Chondrocyte (in vitro differentiated cells): Measurements from ENCODE around the gene EIF6. TPM values are rescaled to one million over a fixed set of nuclear protein-coding genes. Genes with fewer than 3 reads are reported as not detected.

Experiments
- DNase-seq: peaks from one replicate; pipeline ENCODE4 v3.0.0; 2021; ENCODE audit warnings: mixed read lengths, low spot score
- H3K27ac Mint-ChIP-seq: one replicate; pipeline ENCODE4 v1.8.0; 2021; ENCODE audit warnings: mild to moderate bottlenecking, moderate library complexity, mixed read lengths; ENCODE audit not compliant: unreplicated experiment
- H3K27me3 Mint-ChIP-seq: 2 replicates; pipeline ENCODE4 v1.8.0; 2021; ENCODE audit warnings: low read depth, mixed read lengths
- H3K36me3 Mint-ChIP-seq: 2 replicates; pipeline ENCODE4 v1.8.0; 2021; ENCODE audit warnings: low read depth, mixed read lengths
- H3K4me1 Mint-ChIP-seq: 2 replicates; pipeline ENCODE4 v1.8.0; 2021; ENCODE audit warnings: low read depth, mild to moderate bottlenecking, mixed read lengths
- H3K4me3 Mint-ChIP-seq: one replicate; pipeline ENCODE4 v1.8.0; 2021; ENCODE audit warnings: mild to moderate bottlenecking, moderate library complexity, mixed read lengths; ENCODE audit not compliant: unreplicated experiment
- H3K9me3 Mint-ChIP-seq: 2 replicates; pipeline ENCODE4 v1.8.0; 2021; ENCODE audit warnings: low read depth, mixed read lengths
- total RNA-seq: library from RNA; stranded (reverse); gene quantifications from 3 replicates; pipeline ENCODE4 v1.2.1, GENCODE V29; 2021
- TF ChIP-seq, protein P1 (sequence below): fragments of 200-600 bp; sonication (generic); IDR thresholded peaks from 2 replicates; pipeline ENCODE4 v1.5.0; 2021; ENCODE audit warnings: antibody characterized with exemption, mild to moderate bottlenecking, moderate library complexity

EIF6 gene
- total RNA-seq, 1 donor from 2014 or later, result 125 TPM

DNA sequence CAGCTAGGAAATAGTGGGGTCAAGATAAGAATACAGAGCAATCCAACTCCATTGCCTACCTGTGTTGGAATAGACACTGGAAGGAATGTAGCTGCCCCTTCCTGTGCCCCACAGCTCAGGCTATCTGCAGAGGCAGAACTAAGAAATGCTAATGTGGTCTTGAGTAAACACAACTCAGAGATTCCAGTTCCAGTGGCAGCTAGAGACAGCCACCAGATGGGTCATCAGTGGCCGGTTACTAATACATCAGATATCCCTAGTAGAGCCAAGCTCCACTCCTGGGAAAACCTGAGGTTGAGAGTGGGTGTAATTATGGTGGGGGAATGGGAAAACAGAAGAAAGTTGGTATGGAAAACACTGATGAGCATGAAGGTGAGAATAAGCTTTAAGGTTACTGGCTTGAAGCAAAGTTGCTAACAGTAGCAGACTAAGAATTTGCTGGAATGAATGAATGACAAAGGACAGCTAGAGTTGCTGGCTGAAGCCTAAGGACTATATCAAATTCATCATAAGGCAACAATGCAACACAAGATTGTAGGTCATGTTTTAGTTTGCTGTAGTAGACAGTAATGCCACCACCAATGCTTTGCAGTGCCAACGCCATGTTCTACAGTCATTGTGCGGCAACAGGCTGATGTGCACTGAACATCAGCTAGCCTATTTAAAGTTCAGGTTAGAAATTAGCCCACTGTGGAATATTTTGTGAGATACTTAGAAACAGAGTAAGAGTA lies 36.0 kb upstream of the EIF6 start:
- H3K4me1 Mint-ChIP-seq, result peaks cover 63% of the 10 kb centered on the region
- no peaks in the 10 kb centered on the region for H3K27me3 Mint-ChIP-seq
- DNase-seq, result no peak
- TF ChIP-seq, protein P1, sequence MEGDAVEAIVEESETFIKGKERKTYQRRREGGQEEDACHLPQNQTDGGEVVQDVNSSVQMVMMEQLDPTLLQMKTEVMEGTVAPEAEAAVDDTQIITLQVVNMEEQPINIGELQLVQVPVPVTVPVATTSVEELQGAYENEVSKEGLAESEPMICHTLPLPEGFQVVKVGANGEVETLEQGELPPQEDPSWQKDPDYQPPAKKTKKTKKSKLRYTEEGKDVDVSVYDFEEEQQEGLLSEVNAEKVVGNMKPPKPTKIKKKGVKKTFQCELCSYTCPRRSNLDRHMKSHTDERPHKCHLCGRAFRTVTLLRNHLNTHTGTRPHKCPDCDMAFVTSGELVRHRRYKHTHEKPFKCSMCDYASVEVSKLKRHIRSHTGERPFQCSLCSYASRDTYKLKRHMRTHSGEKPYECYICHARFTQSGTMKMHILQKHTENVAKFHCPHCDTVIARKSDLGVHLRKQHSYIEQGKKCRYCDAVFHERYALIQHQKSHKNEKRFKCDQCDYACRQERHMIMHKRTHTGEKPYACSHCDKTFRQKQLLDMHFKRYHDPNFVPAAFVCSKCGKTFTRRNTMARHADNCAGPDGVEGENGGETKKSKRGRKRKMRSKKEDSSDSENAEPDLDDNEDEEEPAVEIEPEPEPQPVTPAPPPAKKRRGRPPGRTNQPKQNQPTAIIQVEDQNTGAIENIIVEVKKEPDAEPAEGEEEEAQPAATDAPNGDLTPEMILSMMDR, result no peak
- H3K36me3 Mint-ChIP-seq, result no peaks in the 10 kb centered on the region
- peak overlapping the region; percentile 89 for H3K27ac Mint-ChIP-seq
- no peak overlapping the region for H3K4me3 Mint-ChIP-seq
- no peaks in the 10 kb centered on the region for H3K9me3 Mint-ChIP-seq

DNA sequence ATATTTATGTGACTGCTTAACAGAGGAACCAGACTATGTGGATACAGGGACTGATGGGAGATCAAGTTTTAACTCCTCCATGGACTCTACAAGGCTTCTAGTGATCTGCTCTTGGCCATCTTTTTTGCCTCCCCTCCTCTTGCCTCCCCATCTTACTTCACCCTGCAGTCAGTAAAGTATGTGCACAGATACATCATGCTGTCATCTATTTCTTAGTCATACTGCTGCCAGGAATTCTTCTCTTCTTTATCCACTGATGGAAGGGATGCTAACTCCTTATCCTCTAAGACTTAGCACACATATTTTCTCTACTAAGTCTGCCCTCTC lies 35.3 kb upstream of the EIF6 start:
- no peaks in the 10 kb centered on the region for H3K27me3 Mint-ChIP-seq
- TF ChIP-seq, protein P1, result no peak
- H3K36me3 Mint-ChIP-seq, result peaks cover 1% of the 10 kb centered on the region
- peak overlapping the region; percentile 89 for H3K27ac Mint-ChIP-seq
- no peaks in the 10 kb centered on the region for H3K9me3 Mint-ChIP-seq
- peaks cover 67% of the 10 kb centered on the region for H3K4me1 Mint-ChIP-seq
- no peak overlapping the region for H3K4me3 Mint-ChIP-seq
- no peak for DNase-seq

DNA sequence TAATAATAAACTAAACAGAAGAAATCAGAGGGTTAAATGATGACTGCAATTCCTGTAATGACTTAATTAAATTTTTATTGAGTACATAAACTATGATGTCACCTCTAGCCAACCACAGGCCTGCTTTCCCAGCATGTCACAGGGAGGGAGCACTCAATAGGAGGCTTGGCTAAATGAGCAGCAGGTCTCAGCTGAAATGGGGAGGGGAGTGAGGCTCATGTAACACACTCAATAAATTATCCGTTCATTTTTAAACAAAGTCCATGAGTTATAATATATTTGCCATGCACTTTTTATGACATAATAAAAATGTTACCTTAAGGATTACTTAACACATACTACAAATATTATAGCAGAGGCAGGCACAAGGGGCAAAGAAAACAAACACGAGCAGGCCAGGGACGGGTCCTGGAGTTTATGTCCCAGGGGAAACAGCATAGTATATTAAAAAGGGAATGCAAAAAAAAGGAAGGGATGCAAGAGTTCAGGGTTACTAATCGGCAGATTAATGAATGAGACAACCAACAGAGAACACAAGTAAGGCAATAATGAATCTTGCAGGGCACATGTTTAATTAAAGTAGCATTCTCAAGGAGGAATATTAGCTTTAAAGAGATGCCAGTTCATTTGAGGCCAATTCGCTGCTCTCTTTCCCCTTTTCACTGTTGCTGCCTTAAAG lies 34.8 kb upstream of the EIF6 start:
- Mint-ChIP-seq H3K36me3 (peaks cover 1% of the 10 kb centered on the region), H3K4me3 (no peak overlapping the region), H3K9me3 (no peaks in the 10 kb centered on the region), H3K27me3 (no peaks in the 10 kb centered on the region), H3K4me1 (peaks cover 72% of the 10 kb centered on the region), H3K27ac (peak overlapping the region; percentile 89)
- TF ChIP-seq, protein P1, result no peak
- no peak for DNase-seq

DNA sequence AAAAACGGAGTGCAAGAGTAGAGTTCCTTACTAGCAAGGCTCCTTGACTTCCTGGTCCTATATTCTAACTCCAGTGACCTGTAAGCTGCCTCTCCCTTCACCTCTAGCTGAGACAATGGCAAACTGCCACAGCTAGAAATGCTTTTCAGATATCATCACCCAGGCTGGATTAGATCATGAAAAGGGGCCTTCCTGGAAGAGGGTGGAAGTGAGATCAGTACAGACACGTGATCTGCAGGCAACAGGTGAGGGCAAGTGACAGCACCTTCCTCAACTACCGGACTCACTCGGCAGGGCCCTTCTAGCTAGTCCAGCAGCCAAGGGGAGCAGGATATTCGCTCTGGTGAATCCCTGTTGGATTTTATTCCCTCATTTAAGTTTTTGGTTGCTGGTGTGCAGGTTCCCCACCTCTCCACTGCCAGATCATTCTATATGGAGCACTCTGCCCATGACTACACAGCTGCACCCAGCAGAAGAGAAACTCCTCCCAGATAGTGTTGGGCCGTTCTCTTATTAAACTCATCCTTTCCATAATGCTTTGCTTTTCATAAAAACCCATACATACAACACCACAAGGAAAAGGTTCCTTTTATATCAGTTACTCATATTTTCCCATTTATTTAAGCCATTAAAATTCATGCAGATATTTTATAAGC lies 34.1 kb upstream of the EIF6 start:
- TF ChIP-seq, protein P1, result no peak
- no peak overlapping the region for H3K4me3 Mint-ChIP-seq
- DNase-seq, result no peak
- H3K36me3 Mint-ChIP-seq, result peaks cover 1% of the 10 kb centered on the region
- no peaks in the 10 kb centered on the region for H3K27me3 Mint-ChIP-seq
- H3K4me1 Mint-ChIP-seq, result peaks cover 74% of the 10 kb centered on the region
- H3K27ac Mint-ChIP-seq, result peak overlapping the region; percentile 81
- H3K9me3 Mint-ChIP-seq, result no peaks in the 10 kb centered on the region

DNA sequence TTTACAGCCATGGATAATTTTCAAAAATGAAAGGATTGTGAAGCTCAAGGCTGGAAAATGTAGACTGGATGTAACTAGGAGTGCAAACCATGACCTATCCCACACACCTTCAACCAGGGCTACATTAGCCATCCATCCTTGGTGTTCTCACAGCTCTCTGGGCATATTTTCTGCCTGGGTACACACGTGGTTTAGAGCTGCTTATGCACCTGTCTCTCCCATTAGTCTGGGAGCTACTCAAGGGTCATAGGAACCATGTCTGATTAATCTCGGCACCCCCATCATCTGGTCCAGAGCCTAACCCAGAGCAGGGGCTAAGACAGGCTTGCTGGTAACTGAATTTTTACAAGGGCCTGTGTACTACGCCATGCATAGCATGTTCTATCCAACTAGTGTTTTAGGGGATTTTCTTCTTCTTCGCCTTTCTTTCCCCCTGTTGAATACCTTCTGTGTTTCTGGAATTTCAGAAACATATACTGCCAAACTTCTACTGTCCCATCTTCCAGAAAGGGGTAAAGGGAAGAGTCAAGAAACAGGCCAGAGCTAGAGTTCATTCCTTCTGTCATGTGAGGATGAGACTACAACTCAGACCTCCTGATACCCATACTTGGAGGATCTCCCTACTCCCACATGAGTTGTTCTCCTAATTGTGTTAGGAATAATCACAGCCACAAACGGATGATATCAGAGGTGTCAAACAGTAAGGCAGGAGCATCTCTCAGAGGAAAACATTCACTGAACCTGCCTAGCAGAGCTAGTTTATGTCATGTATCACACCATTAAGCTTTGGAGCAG lies 33.0 kb upstream of the EIF6 start:
- Mint-ChIP-seq H3K4me3 (no peak overlapping the region), H3K9me3 (no peaks in the 10 kb centered on the region)

More for the DNA sequence above, 33.0 kb upstream of the EIF6 start:
- H3K36me3 Mint-ChIP-seq, result peaks cover 1% of the 10 kb centered on the region
- no peaks in the 10 kb centered on the region for H3K27me3 Mint-ChIP-seq
- TF ChIP-seq, protein P1, result no peak
- peaks cover 71% of the 10 kb centered on the region for H3K4me1 Mint-ChIP-seq
- peak overlapping the region; percentile 81 for H3K27ac Mint-ChIP-seq
- no peak for DNase-seq
